DMS 273 (cell line): ENCODE results near the gene FAM53A.
A peak's percentile ranks its signal among the peaks of the same experiment; 100 is the strongest.

Source experiments
- DNase-seq: peaks from one replicate; lab custom pipeline; 2025; ENCODE audit not compliant: unreplicated experiment; lab: John Stamatoyannopoulos, UW

Gene FAM53A

DNA sequence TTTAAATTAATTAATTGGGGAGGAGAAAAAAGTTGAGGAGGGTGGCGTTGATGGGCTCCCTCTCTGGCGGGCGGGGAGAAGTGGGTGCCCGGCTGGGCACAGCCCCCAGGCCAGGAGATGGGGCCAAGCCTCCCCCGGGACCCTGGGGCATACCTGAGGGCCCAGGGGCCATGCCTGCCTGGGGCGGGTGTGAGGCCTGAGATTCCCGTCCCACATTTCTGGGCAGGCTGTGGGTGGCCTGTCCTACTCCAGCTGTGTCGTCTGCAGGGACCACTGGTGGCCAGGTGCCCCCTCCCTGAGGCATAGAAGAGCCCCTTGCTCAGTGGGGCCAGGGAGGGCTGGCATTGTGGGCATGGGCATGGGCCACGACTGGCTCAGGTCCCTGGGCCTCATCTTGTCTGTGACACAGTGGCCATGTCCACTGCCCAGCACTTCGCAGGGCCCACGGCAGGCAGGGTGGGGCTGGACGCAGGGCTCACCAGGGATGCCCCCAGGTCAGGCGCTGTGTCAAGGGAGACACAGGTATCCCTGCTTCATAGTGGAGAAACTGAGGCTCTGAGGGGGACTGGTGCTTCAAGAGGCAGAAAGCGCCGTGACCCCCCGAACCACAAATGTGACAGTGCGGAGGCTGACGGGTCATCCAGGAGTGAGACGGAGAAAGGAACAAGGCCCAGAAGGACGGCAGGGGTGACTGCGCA is 60.1 kb downstream of the FAM53A start:
- DNase-seq, result no peak

- DNase-seq, result no peak
Measured at GRCh38 chr4:1623400-1623799, 60.7 kb downstream of the FAM53A start.

DNA sequence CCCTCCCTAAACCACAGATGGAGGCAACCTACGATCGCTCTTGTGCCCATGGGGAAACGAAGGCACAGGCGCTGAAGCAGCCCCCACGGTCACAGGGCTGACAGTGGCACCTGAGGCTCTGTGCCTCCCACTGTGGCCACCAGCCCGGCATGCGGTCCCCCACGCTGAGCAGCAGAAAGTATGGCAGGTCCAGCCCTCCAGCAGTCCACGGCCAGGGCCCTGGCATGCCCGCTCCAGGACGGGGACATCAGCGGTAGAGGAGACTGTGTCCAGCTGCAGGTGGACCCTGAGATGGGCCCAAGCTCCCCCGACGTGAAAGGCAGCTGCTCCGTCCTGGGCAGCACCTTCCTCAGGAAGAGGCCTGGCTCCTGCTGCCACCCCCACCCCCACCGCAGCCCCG is 61.2 kb downstream of the FAM53A start:
- DNase-seq, result no peak

DNA sequence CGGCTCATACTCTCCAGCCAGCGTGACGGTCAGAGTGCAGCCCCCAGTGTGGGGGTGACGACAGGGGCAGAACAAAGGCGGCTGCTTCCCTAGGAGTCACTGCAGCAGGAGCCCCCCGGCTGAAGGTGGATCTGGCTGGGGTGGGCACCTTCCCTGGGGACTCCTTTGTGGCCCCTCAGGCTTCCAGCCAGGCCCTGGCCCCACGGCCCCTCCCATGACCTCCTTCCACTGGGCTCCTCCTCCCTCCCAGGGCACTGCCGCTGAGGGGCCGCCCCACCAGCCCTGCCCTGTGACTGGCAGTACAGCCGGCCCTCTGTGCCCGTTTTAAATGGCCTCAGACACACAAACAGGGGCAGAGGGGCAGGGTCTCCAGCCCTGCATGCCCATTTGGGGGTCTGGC is 61.9 kb downstream of the FAM53A start:
- no peak for DNase-seq

DNA sequence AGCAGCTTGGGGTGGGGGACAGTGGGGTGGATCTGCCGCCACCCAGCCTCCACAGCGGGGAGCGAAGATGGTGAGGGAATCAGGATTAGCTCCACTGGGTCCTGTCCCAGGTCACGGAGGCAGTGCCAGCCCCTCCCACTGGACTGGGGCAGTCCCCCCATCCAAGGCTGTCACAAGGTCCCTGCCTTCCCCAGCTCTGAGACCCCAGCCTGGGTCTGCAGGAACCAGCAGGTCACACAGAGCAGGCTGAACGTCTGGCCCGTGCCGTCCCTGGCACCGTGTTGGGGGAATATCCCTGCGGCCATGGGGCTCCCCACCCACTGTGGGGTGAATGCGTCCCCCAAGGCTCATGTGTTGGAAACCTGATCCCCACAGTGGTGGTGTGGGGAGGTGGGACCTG is 62.6 kb downstream of the FAM53A start:
- no peak for DNase-seq

DNA sequence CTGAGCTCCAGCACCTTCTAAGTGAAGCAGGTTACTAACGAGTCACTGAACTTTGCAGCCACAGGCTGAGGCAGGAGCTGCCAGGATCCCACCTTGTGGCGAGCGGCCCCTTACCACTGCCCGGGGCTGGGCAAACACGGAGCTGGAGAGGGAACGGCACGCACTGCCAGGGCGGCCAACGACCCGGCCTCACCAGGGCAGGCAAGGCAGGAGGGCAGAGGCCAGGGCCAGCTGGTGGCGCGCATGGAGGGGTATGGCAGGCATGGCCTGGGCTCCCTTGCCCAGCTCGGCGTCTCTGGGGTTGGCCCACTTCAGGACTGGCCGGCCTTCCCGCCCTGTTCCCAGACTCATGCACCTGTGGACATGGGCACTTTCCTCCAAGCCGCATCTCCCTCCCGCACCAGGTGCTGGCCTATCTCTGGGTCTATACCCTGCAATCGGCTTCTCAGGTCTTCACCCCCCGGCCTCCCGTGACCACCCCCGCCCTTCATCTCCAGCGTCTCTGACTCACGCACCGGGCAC is 64.9 kb downstream of the FAM53A start:
- no peak for DNase-seq

GRCh38 chr4:1618438-1618837 is 65.7 kb downstream of the FAM53A start:
- DNase-seq, result no peak

GRCh38 chr4:1616557-1616930 is 67.6 kb downstream of the FAM53A start:
- DNase-seq, result no peak

DNA sequence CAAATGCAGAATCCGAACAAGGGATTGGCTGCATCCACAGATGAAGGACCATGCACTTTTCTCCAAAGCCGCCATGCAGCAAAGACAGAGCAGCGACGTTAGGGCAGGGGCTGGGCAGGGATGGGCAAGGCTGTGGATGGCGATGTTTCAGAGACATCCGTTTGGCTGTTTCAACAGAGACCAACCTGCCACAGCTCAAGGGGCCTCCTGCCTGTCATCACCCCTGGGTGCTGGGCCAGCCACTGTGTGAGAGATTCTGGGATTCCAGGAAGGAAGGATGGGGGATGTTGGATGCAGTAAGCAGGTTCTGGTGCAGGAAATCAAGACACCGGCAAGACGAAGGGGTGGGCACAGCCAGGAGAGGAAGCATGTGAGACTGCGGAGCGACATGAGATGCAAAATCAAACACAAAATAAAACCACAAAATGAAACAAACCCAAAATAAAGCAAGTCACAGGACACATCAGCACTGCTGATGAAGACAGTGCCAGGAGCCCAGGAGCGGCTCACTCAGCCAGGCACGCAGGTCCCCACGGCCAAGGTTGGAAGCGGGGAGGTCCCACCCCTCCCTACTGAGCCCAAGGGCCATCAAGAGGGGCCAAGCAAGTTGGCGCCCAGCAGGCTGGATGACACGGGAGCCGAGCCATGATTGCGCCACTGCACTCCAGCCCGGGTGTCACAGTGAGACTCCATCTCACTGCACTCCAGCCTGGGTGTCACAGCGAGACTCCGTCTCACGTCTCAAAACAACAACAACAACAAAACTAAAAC is 68.1 kb downstream of the FAM53A start:
- DNase-seq, result no peak

DNA sequence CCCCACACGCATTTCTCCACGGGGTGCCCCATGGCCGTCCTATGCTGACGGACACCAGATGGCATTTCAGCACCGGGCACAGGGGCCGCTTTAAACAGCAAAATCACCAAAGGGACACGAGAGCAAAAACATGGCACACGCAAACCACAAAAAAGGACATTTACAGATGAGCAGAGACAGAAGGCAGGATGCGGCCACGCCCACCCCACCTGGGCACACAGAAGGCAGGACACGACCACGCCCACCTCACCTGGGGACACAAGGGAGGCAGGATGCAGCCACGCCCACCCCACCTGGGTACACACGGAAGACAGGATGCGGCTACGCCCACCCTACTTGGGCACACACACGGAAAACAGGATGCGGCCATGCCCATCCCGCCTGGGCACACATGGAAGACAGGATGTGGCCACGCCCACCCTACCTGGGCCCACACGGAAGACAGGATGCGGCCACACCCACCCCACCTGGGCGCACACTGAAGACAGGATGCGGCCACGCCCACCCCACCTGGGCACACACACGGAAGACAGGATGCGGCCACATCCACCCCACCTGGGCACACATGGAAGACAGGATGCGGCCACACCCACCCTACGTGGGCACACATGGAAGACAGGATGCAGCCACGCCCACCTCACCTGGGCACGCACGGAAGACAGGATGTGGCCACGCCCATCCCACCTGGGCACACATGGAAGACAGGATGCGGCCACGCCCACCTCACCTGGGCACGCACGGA is 69.1 kb downstream of the FAM53A start:
- no peak for DNase-seq

DNA sequence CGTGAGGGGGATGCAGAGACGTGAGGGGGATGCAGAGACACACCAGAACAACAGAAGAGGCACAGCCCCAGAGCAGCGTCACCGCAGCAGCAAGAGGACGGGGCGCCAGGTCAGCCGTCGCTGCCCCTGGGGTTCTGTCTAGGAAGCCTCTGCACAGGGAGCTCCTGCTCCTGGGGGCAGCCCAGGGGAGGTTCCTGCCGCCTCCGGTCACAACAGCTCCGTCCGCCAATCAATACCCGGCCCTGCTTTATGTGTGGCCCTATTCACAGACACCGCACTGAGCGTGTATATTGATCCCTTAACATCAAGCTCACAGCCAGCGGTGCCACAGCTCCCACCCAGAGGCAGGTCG is 69.6 kb downstream of the FAM53A start:
- DNase-seq, result no peak

- no peak for DNase-seq
Measured at GRCh38 chr4:1614049-1614448, 70.1 kb downstream of the FAM53A start.

GRCh38 chr4:1613099-1613495 is 71.0 kb downstream of the FAM53A start:
- DNase-seq, result no peak

DNA sequence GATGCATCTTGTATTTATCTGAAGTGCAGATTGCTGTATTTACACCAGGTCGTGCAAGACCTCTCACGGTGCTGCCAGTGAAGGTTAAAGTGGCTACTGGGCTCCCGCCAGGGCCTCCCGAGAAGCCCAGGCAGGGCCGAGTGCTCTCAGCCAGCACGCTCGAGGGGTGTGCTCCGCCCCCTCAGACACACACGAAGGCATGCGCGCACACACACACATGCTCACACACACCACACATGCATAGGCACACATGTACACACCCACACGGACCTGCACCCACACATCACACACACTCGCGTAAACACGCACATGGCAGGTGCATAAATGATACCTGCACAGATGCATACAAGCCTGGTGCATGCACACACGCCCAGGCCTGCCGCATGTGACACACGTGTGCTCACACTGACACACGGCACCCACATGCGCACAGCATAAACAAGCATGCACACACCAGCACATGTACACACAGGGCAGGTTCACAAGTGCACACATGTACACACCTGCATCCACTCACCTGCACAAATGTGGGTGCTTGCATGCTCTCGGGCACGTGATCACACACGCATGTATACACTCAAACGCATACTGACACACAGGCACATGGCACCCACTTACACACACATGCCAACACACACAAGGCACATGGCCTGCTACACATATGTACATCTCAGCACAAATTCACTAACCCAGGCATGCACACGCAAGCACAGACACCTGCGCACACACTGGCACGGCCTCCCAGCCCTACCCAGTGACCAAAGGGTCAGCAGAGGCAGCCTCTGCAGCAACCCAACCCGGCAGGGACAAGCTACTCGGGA is 71.6 kb downstream of the FAM53A start:
- no peak for DNase-seq

DNA sequence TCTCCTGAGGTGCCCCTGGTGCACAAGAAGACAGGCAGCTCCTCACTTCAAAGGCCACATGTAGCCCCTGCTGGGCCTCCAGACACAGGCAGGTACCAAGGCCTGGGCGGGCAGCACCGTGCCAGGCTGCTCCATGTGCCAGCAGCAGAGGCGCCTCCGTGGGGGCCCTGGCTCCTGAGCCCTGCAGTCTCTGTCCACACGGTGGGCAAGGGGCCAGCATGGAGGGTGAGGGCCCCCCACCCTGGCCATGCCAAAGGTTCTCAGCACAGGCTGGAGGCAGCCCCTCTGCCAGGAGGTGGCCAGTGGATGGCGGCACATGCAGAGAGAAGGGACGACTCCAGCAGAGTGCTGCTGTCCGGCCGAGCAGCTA is 72.6 kb downstream of the FAM53A start:
- no peak for DNase-seq

DNA sequence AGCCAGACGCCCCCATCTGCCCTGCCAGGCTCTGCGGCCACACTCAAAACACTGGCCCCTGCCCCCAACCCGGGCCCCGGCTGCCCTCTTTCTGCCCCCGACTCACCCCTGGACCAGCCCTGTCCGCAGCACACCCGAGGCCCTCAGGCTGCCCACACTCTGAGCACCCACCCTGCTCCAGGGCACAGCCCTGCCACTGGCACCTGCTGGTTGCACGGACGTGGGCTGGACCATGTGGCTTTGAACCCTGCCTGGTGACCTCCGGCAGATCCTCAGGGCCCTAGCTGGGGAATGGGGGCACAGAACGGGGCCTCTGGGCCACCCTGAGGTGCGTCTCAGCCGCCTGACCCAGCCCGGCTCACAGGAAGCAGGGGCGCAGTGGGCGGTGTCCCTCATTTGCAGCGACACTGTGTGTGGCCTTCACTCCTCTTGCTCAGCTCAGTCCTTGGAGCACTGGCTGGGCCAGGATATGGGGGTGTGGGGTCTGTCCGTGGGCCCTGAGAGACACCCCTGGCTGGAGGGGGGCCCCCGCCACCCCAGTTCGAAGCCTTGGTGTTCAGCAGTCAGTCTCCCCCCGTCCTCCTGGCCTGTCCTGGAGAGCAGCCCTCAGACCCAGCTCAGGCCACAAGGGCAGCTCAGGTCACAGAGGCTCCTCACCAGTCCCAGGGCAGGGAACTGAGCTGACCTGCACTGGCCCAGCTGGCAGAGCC is 73.2 kb downstream of the FAM53A start:
- DNase-seq, result no peak

DNA sequence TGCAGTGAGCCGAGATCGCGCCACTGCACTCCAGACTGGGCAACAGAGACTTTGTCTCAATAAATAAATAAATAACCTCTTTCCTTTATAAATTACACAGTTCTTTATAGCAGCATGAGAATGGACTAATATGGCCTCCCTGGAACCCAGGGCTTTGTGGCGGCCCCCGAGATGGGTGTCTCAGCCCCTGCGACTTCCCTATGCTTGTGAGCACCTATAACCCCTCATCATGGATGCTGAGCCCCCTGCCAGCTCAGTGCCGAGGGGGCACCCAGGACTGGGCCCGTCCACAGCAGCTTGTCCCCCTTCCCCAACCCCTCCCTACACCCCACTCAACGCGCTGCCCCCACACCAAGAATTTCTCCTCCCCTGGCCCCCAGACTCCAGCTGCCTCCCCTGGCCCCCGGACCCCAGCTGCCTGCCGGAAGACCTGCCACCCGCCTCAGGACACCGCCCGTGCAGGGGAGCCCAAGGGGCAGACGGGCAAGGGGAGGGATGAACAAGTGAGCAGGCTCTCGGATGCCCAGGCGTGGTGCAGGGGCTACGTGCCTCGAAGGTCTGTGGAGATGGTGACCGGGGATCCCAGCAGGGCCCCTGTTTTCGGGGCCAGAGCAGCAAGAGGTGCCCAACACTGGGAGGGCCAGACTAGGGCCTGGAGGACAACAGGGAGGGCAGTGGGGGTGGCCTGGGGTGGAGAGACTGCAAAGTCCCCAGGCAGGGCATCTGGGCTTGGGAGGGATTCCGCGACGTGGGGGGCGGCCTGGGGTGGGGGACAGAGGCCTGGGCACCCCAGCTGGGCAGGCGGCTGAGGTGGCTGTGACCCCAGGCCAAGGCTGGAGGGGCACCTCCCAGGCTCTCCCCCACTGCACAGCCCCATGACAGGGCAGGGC is 74.0 kb downstream of the FAM53A start:
- DNase-seq, result no peak

DNA sequence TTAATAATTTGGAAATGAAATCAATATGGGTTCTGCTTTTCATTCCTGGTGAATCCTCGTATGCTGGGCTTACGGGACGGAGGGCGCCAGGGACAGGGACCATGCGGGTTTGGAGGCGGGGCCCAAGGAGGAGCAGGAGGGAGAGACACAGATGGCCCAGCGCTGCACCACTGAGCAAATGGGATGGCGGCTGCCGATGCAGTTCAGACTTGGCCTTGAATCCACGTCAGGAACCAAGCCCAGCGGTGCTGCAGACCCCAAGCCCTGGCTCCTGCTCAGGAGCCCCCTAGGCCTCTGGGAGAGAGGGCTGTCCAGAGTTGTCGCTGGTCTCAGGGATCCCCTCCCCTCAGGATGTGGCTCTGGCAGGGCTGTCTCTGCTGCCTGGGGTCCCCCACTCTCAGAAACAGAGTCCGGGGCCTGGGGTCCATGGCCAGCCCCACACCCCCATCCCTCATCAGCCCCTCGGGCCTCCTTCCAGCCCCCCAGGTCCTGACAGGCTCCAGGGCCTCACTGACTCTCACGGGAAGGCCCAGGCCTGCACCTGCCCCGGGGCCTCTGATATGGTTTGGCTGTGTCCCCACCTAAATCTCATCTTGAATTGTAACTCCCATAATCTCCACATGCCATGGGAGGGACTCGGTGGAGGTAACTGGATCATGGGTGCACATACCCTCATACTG is 75.2 kb downstream of the FAM53A start:
- peak; percentile 31 for DNase-seq
